Testis (tissue), 2 donors: ENCODE measurements around the gene SEC31A.

Experiments used
- POLR2A ChIP-seq: fragments of 450-650 bp; IDR thresholded peaks from one replicate; pipeline ENCODE4 v1.6.1; 2017; ENCODE audit warnings: antibody characterized with exemption, mild to moderate bottlenecking, moderate library complexity
- TF ChIP-seq, protein P1 (sequence below), 3 experiments: fragments of 450-650 bp in 2 of 3; fragments of 200-600 bp in 1 of 3; sonication (generic) in 1 of 3; IDR thresholded peaks; one replicate each; pipeline ENCODE4 v1.5.1; 2016 to 2019; ENCODE audit warnings: antibody characterized with exemption in 3 of 3, mild to moderate bottlenecking in 2 of 3, moderate library complexity in 1 of 3

DNA sequence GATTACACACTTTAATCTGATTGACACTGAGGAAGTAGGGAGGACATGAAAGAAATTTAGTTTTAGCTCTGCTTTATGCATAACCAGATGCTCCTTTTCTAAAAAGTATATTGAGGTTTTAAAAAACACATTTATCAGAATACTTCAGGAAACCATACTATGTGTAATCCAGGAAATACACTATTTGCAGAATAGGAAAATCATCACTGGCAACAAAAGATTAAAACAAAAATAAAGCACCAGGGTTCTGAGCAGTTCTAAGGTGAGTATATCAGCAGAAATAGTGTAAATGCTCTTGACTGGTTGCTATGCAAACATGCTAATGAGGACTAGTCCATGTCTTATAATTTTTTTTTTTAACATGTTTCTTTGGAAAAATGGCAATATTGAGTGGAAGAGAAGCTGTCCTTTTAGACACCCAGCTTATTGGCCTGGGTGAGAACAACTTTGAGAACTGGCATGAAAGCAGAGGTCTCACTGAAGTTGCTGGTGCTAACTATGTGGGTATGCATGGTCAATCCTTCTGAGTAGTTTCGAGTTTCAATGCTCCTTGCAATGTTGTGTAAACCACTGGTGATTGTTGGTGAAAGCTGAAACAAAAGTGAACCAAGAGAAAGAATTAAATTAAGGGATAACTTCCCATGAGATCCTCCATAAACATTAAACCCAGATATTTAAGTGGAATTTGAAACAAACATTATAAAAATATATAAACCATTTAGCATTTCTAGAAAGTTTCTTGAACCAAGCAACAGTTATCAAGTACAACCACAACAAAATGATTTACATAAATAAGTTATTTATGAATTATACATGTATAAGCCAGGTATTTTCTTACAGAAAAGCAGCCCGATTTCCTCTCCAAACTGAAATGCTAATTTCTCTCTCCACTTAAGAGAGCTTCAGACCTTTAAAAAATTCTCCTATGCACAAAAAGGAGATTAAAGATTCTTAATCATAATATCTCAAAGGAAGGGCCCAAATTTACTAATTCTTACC, 72.0 kb downstream of the SEC31A start:
- no peak for TF ChIP-seq POLR2A
- TF ChIP-seq, protein P1, sequence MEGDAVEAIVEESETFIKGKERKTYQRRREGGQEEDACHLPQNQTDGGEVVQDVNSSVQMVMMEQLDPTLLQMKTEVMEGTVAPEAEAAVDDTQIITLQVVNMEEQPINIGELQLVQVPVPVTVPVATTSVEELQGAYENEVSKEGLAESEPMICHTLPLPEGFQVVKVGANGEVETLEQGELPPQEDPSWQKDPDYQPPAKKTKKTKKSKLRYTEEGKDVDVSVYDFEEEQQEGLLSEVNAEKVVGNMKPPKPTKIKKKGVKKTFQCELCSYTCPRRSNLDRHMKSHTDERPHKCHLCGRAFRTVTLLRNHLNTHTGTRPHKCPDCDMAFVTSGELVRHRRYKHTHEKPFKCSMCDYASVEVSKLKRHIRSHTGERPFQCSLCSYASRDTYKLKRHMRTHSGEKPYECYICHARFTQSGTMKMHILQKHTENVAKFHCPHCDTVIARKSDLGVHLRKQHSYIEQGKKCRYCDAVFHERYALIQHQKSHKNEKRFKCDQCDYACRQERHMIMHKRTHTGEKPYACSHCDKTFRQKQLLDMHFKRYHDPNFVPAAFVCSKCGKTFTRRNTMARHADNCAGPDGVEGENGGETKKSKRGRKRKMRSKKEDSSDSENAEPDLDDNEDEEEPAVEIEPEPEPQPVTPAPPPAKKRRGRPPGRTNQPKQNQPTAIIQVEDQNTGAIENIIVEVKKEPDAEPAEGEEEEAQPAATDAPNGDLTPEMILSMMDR (IDR thresholded peaks at IDR 0.05), result no peak
